GM12865 (cell line): ENCODE data around the gene SPPL2B.

ENCODE experiments used
- DNase-seq: peaks from one replicate; pipeline ENCODE4 v3.0.0; 2010; ENCODE audit warnings: low read depth
- H3K4me3 ChIP-seq: 2 replicates; pipeline ENCODE4 v1.5.1; 2011; ENCODE audit warnings: mild to moderate bottlenecking, low read depth, low read length, control low read depth
- CTCF ChIP-seq: IDR thresholded peaks from 2 replicates; pipeline ENCODE4 v1.5.1; 2011; ENCODE audit warnings: low read length, control low read depth, low read depth, inconsistent platforms; ENCODE audit not compliant: insufficient read depth; ENCODE audit errors: missing control alignments

Gene SPPL2B

DNA sequence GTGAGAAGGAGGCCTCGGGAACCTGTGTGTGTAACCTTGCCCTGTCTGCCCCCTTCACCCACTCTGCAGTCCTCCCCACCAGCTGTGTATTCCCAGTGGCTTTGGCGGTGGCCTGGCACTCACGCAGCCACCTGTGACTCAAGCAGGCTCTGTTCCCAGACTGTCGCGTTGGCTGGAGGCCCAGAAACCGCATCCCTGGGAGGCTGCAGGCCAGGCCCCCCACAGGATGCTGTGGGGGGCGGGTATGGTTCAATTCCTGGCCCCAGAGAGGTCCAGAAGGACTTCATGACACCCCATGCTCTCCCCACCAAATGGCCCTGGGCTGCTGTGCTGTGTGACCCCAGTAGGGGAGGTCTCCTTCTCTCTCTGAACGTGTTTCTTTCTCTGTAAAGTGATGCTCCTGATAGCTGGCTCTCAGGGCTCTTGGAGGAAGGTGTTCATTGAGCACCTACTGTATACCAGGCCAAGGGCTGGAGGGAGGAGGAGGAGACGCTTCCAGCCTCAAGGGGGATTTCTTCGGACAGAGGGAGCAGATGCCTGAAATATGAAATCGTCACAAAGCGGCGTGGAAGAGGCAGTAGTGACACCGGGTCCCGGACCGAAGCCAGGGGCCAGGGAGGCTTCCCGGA lies 18.6 kb upstream of the SPPL2B start:
- no peak overlapping the region for H3K4me3 ChIP-seq
- DNase-seq = no peak
- no peak for TF ChIP-seq CTCF

DNA sequence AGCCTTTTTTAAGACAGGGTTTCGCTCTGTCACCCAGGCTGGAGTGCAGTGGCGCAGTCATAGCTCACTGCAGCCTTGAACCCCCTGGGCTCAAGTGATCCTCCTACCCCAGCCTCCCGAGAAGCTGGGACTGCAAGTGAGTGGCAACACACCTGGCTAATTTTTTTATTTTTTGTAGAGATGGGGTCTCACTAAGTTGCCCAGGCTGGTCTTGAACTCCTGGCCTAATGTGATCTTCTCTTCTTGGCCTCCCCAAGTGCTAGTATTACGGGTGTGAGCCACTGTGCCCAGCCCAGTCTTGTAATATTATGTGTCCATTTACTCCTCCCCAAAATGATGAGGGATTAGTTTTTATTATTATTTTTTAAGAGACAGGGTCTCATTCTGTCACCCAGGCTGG lies 17.4 kb upstream of the SPPL2B start:
- H3K4me3 ChIP-seq = no peak overlapping the region

DNA sequence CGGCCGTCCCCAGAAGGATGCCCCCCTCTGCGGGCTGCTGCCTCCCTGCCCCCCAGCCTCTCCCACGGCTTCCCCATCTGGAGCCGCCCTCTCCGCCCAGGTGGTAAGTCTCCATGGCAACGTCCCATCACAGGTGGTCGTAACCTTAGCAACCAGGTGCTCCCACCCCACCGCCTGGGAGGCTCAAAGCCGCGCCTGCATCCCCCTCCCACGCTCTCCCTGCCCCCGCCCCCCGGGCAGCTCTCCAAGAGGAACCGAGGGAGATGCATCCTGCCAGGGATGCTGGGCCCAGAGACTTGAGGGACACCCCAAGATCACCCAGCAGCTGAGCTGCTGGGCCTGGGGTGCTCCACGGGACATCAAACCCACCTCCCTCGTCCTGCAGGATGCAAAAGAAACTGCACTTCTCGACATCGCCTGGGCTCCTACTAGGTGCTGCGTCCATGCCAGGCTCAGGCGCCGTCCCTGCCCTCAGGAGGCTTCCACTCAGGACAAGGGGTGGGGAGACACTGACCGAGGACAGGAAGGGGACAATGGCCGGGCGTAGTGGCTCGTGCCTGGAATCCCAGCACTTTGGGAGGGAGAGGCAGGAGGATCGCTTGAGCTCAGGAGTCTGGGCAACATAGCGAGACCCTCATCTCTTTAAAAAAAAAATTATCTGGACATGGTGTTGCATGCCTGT lies 15.5 kb upstream of the SPPL2B start:
- no peak for TF ChIP-seq CTCF
- no peak overlapping the region for H3K4me3 ChIP-seq
- DNase-seq = no peak

More for the DNA sequence above, 17.4 kb upstream of the SPPL2B start:
- TF ChIP-seq CTCF = no peak
- no peak for DNase-seq

DNA sequence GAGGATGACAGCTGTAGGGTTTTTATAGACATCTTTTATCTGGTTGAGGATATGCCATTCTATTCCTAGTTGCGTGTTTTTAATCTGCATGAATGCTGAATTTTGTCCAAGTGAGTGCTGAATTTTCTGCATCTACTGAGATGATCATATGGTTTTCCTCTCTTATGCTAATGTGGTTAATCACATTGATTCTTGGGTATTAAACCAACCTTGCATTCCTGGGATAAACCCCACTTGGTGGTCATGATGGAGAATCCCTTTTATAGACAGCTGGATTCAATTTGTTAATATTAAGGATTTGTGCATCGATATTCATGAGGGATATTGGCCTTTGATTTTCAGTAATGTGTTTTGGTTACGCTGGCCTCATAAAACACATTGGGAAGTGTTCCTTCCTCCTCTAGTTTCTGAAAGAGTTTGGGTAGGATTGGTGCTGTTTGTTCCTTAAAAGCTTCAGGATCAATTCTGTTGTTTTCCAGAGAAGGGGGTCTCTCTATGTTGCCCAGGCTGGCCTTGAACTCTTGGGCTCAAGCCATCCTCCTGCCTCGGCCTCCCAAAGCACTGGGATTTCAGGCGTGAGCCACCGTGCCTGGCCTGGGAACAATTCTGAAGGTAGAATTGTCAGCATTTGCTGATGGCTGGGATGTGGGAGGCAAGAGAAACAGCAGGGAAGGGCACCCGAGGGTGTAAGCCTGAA lies 13.2 kb upstream of the SPPL2B start:
- H3K4me3 ChIP-seq = no peak overlapping the region
- no peak for DNase-seq
- no peak for TF ChIP-seq CTCF

- peak; percentile 68 for DNase-seq
- TF ChIP-seq CTCF = peak; percentile 43
- no peak overlapping the region for H3K4me3 ChIP-seq
Measured at GRCh38 chr19:2315818-2316353, 12.6 kb upstream of the SPPL2B start.

DNA sequence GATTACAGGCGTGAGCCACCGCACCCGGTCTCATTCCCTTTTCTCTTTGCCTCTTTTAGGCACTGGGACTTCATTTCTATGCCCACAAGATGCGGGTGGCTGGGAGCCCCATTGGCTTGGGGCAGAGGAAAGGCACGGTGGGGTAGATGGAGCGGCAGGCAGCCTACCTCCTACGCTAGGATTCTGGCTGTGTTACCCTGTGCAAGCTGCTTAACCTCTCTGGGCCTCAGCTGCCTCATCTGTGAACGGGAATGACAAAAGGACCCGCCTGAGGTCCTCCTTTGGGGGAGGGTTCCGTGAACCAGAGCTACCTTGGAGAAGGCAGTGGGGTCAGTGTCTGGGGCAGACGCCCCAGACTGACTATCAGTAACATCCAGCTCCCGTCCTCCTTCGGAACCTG lies 11.2 kb upstream of the SPPL2B start:
- DNase-seq = no peak
- no peak overlapping the region for H3K4me3 ChIP-seq
- no peak for TF ChIP-seq CTCF
